DMS53 treated with DMSO at 0.1 percent for 48 hours (cell line): ENCODE measurements around the gene USP11.

Experiments
- DNase-seq: peaks from one replicate; lab custom pipeline; 2025; ENCODE audit not compliant: unreplicated experiment; lab: John Stamatoyannopoulos, UW

The USP11 gene

GRCh38 chrX:47232803-47233332 is at the start of gene USP11:
TSS of gene USP11 (plus strand) at chrX:47233009. CDS start at chrX:47233044, 35 bp downstream.
- DNase-seq, result no peak

DNA sequence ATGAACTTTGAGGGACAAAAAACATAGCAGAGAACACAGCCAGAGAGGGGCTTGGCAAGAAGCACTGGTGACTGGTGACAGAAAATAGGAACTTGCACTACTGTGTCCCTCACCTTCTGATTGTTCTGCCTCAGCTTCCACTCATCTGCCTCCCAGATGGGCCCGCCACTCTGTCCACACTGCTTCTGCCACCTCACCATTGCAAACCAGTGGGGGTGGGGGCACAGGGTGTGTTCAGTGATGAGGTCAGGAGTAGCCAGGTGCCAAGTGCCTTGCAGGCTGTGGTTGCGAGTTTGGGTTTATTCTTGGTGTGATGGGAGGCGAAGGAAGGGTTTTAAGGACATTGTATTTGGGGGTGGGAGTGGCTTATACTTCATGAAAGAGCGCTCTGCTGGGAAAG is 48.3 kb upstream of the USP11 start:
- DNase-seq, result no peak

- no peak for DNase-seq
These were observed 47.6 kb upstream of the USP11 start for GRCh38 chrX:47185241-47185640.

- no peak for DNase-seq
These were observed 46.6 kb upstream of the USP11 start for GRCh38 chrX:47186096-47186740.

GRCh38 chrX:47187106-47187677 is 45.6 kb upstream of the USP11 start:
- no peak for DNase-seq

- DNase-seq, result no peak
These were observed 42.9 kb upstream of the USP11 start for GRCh38 chrX:47189906-47190305.

GRCh38 chrX:47190445-47191269 is 42.2 kb upstream of the USP11 start:
- DNase-seq, result peak; percentile 85

- DNase-seq, result peak; percentile 51
These were observed 41.5 kb upstream of the USP11 start for GRCh38 chrX:47191331-47191730.

- no peak for DNase-seq
These were observed 40.9 kb upstream of the USP11 start for GRCh38 chrX:47191806-47192401.

DNA sequence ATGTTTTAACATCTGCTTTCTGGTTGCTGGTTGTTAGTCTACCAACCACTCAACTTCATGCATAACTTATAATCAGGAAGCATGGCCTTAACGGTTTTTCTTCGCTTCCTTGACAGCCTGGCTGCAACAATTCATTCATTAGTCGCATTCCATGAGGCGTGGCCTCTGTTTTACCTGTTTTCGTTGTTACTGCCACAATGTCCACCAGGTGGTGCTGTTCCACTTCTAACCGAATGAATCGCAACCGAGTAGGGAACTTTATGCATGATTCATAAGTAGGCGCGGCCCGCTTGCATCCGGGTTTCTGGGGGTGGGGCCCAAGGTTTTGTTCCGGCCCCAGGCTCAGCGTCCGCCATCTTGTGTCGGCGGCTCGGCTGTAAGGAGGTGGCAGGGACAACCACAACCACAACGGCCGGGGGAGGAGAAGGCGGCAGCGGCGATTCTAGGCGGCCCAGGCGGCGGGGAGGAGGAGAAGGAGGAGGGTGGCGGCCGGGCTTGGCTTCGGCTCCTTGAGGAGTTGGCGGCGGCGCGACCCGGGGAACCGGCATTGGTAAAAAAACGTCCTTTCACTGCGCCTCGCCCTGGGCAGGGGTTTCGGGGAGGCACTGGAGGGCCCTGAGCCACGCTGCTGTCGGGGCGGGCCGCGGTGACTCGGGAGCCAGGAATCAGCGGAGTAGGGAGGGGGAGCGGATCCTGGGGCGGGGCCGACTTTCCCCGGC is 39.2 kb upstream of the USP11 start, which contains the start of gene UBA1:
UBA1 (plus strand) TSS at position 355 of the 719 bp plus-strand sequence. CDS start 4,974 bp downstream, outside the sequence.
- DNase-seq, result peak; percentile 88

GRCh38 chrX:47194194-47194787 is 38.5 kb upstream of the USP11 start:
- no peak for DNase-seq

- no peak for DNase-seq
These were observed 36.7 kb upstream of the USP11 start for GRCh38 chrX:47196098-47196497.

- no peak for DNase-seq
These were observed 35.3 kb upstream of the USP11 start for GRCh38 chrX:47197526-47197925.

DNA sequence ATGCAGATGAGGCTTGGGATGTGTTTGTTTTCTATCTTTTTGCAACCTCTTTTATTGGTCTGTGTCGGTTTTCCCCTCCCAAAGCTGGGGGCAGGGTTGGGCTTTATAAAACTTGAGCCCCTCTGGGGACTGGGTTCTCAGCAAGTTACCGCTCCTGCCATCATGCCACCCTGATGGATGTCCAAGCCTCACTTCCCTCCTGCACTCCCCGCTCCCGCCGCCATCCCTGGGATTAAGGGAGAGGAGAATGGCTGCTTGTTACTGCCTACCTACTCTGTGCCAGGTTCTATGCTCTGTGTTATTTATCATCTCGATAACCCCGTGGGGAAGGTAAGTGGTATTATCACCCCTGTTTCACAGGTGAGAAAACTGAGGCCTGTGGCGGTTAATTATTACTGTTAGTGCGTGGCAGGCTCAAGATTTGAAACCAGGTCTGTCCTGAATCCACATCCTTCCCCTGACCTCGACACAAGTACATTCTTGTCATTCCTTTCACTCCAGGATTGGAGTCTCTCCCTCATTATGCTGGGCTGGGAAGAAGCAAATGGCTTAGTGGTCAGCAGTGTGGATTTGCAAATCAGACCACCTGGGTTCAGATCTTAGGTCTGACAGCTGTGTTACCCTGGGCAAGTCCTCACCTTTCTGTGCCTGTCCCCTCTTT is 34.7 kb upstream of the USP11 start:
- no peak for DNase-seq

DNA sequence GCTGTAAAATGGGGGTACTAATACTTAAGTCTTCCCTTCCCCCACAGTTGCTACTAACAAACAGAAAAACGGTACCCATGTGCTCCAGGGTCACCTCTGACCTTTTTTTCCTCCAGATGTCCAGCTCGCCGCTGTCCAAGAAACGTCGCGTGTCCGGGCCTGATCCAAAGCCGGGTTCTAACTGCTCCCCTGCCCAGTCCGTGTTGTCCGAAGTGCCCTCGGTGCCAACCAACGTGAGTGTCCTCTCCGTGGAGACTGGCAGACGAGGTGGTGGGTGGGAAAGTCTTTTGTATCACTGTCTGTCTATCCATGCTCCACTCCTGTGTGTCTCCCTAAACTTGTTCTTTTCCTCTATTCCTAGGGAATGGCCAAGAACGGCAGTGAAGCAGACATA is 34.1 kb upstream of the USP11 start:
- DNase-seq, result no peak

DNA sequence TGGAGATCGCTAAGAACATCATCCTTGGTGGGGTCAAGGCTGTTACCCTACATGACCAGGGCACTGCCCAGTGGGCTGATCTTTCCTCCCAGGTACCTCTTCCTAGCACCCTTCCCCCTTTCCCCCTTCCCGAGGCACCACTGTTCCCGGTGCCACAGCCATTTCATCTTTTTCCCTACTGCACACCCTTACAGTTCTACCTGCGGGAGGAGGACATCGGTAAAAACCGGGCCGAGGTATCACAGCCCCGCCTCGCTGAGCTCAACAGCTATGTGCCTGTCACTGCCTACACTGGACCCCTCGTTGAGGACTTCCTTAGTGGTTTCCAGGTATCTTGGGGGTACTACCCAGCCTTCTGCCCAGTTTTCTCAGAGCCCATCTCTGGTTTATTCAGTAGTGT is 33.5 kb upstream of the USP11 start:
- DNase-seq, result no peak

DNA sequence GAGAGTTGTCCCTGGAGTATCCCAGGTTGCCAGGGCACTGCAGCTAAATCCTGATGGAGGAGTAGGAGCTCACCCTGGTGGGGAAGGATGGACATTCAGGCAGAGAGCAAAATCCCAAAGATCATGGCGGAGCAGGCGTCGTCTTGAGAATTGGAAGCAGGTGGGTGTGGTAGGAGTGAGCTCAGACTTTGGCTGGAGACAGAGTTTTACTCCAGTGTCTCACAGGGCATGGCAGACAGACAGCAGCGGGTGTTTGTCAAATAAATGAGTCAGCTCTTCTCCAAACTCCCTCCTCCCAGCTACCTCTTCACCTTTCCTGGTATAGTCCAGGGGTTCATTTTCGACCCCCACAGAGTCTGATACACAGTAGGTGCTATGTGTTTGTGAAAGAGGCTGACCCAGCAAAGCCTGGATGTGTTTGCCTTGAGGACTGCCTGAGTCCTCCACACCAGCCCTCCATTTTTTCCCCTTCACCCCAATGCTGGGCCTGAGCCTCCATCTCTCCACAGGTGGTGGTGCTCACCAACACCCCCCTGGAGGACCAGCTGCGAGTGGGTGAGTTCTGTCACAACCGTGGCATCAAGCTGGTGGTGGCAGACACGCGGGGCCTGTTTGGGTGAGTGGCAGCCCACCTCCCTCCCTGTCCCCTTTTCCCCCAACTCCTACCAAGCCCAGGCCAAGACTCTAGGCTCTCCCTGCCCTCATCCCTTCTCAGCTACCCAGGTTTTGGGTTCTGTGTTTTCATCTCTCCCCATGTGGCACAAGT is 32.2 kb upstream of the USP11 start:
- no peak for DNase-seq

DNA sequence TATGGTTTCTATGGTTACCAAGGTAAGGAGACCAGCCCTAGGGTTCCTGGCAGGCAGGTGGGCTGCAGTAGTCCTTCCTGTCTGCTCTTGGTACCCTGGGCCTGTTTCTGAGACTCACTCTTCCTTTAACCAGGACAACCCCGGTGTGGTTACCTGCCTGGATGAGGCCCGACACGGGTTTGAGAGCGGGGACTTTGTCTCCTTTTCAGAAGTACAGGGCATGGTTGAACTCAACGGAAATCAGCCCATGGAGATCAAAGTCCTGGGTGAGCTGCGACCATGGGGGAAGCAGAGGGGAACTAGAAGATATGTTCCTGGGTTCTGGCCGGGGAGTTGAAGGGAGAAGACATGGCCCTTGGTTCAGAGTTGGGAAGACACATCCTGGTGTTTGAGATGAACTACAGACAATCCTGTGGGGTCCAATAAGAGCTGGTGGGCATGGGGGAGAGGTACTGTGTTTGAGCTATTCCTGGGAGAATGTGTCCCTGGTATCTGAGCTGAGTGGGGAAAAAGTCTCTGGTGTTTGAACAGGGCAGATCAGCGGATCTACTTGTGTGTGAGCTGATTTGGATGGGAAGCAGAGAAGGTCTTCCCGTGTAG is 31.4 kb upstream of the USP11 start:
- no peak for DNase-seq

- DNase-seq, result no peak
These were observed 30.5 kb upstream of the USP11 start for GRCh38 chrX:47202316-47202715.
